Measurements from ENCODE around the gene MEGF6. TPM values are rescaled to one million over a fixed set of nuclear protein-coding genes. Genes with fewer than 3 reads are reported as not detected.

The MEGF6 gene
- total RNA-seq, 6 experiments from 2014 or later: 2.2 to 9.6 (median 4.4) TPM

- H3K36me3 ChIP-seq: no peaks in the 10 kb centered on the region
- no peak overlapping the region for H3K27ac ChIP-seq
- intact Hi-C loops (cut with DNase I): no loop called here
- peaks cover 0 to 15% (median 7%) of the 10 kb centered on the region in 4 donors for H3K4me1 ChIP-seq
- WGBS (ENCODE audit: insufficient coverage, low coverage, low lambda C conversion rate, missing lambda C conversion rate): 19% methylated on average over 9 of the region's 31 CpGs
- no peaks in the 10 kb centered on the region for H3K9me3 ChIP-seq
- no peak for TF ChIP-seq POLR2A (IDR thresholded peaks at IDR 0.05)
- TF ChIP-seq CTCF (IDR thresholded peaks at IDR 0.05): peak; percentile 85 to 92 (median 90)
- DNase-seq: peak; percentile 57 to 72 (median 65)
- peak; percentile 56 to 64 (median 59) for ATAC-seq
- no peaks in the 10 kb centered on the region for H3K27me3 ChIP-seq
- no peak overlapping the region for H3K4me3 ChIP-seq
Measured at GRCh38 chr1:3483801-3484444, 127.4 kb downstream of the MEGF6 start.

GRCh38 chr1:3483380-3483779 is 127.9 kb downstream of the MEGF6 start:
- TF ChIP-seq POLR2A (IDR thresholded peaks at IDR 0.05) (no peak), CTCF (IDR thresholded peaks at IDR 0.05) (no peak)
- H3K4me3 ChIP-seq: no peak overlapping the region
- no peaks in the 10 kb centered on the region for H3K9me3 ChIP-seq
- WGBS (ENCODE audit: insufficient coverage, low coverage, low lambda C conversion rate, missing lambda C conversion rate): no CpG with 5 or more reads among the region's 14 CpGs
- no peaks in the 10 kb centered on the region for H3K36me3 ChIP-seq
- intact Hi-C loops (cut with DNase I): no loop called here
- H3K27ac ChIP-seq: no peak overlapping the region
- H3K27me3 ChIP-seq: no peaks in the 10 kb centered on the region
- DNase-seq (no peak), ATAC-seq (no peak)
- peaks cover 0 to 15% (median 7%) of the 10 kb centered on the region in 4 donors for H3K4me1 ChIP-seq

GRCh38 chr1:3482378-3482849 is 128.9 kb downstream of the MEGF6 start:
- ATAC-seq: no peak
- TF ChIP-seq POLR2A (IDR thresholded peaks at IDR 0.05): no peak
- TF ChIP-seq CTCF (IDR thresholded peaks at IDR 0.05): no peak
- intact Hi-C loops (cut with DNase I): no loop called here

GRCh38 chr1:3481836-3482375 is 129.4 kb downstream of the MEGF6 start:
- no peak overlapping the region for H3K27ac ChIP-seq

More at GRCh38 chr1:3482378-3482849, 128.9 kb downstream of the MEGF6 start:
- no peak for DNase-seq
- H3K27me3 ChIP-seq: no peaks in the 10 kb centered on the region
- H3K9me3 ChIP-seq: no peaks in the 10 kb centered on the region
- WGBS (ENCODE audit: insufficient coverage, low coverage, low lambda C conversion rate, missing lambda C conversion rate): 10% methylated on average over 2 of the region's 18 CpGs
- H3K4me1 ChIP-seq: peaks cover 0 to 15% (median 7%) of the 10 kb centered on the region in 4 donors
- H3K4me3 ChIP-seq: no peak overlapping the region
- H3K27ac ChIP-seq: no peak overlapping the region
- no peaks in the 10 kb centered on the region for H3K36me3 ChIP-seq

More at GRCh38 chr1:3481836-3482375, 129.4 kb downstream of the MEGF6 start:
- H3K27me3 ChIP-seq: no peaks in the 10 kb centered on the region
- ATAC-seq (no peak), DNase-seq (no peak)
- TF ChIP-seq POLR2A (IDR thresholded peaks at IDR 0.05) (no peak), CTCF (IDR thresholded peaks at IDR 0.05) (no peak)
- no peaks in the 10 kb centered on the region for H3K9me3 ChIP-seq
- H3K36me3 ChIP-seq: no peaks in the 10 kb centered on the region
- intact Hi-C loops (cut with DNase I): no loop called here
- whole genome bisulfite sequencing (ENCODE audit: insufficient coverage, low coverage, low lambda C conversion rate, missing lambda C conversion rate): 23% methylated on average over 2 of the region's 20 CpGs
- peaks cover 0 to 15% (median 7%) of the 10 kb centered on the region in 4 donors for H3K4me1 ChIP-seq
- no peak overlapping the region for H3K4me3 ChIP-seq

All from right lobe of liver (tissue), 6 donors.